K562 (cell line): ENCODE results near the gene RANBP3. TPM values are rescaled to one million over a fixed set of nuclear protein-coding genes. Genes with fewer than 3 reads are reported as not detected.

Experiments used
- CHD2 ChIP-seq: IDR thresholded peaks from 2 replicates; pipeline ENCODE4 v1.6.1; 2011; ENCODE audit warnings: low read depth, low read length
- ELF2 ChIP-seq: fragments of 250-450 bp; sonication (Bioruptor Pico); IDR thresholded peaks from 2 replicates; pipeline ENCODE4 v1.5.0; 2021; ENCODE audit warnings: mild to moderate bottlenecking
- ERF ChIP-seq: fragments of 450-650 bp; formaldehyde crosslinking; IDR thresholded peaks from 2 replicates; pipeline ENCODE4 v1.4.0; 2020; ENCODE audit warnings: mild to moderate bottlenecking, mixed read lengths
- FUS ChIP-seq: fragments of 200-400 bp; formaldehyde crosslinking; optimal IDR thresholded peaks from 2 replicates; pipeline ENCODE3; 2017; ENCODE audit warnings: low read depth, low read length
- GATA2 ChIP-seq: sonication (generic); formaldehyde crosslinking; IDR thresholded peaks from 2 replicates; pipeline ENCODE4 v1.4.0; 2020; ENCODE audit warnings: mild to moderate bottlenecking, missing genetic modification reagents
- HDAC2 ChIP-seq: fragments of 450-650 bp; IDR thresholded peaks from 2 replicates; pipeline ENCODE4 v1.6.1; 2016; ENCODE audit warnings: mild to moderate bottlenecking
- HDAC8 ChIP-seq: fragments of 450-650 bp; IDR thresholded peaks from 2 replicates; pipeline ENCODE4 v1.6.1; 2016; ENCODE audit warnings: mild to moderate bottlenecking, missing genetic modification characterization, moderate library complexity, missing compliant biosample characterization
- IFI16 ChIP-seq: fragments of 250-450 bp; sonication (Bioruptor Pico); IDR thresholded peaks from 2 replicates; pipeline ENCODE4 v2.1.2; 2022; ENCODE audit warnings: mild to moderate bottlenecking, inconsistent platforms
- ILK ChIP-seq: fragments of 450-650 bp; IDR thresholded peaks from 2 replicates; pipeline ENCODE4 v1.6.1; 2016; ENCODE audit warnings: missing genetic modification characterization, low read depth, mild to moderate bottlenecking, missing compliant biosample characterization, moderate library complexity, borderline replicate concordance
- KHSRP ChIP-seq: fragments of 450-650 bp; IDR thresholded peaks from 2 replicates; pipeline ENCODE4 v1.6.1; 2017
- MAFG ChIP-seq: fragments of 450-650 bp; conservative IDR thresholded peaks from 2 replicates; pipeline ENCODE4 v1.6.1; 2016; ENCODE audit warnings: missing genetic modification characterization, missing compliant biosample characterization
- NCOR1 ChIP-seq: fragments of 450-650 bp; IDR thresholded peaks from 2 replicates; pipeline ENCODE4 v1.6.1; 2016; ENCODE audit warnings: mild to moderate bottlenecking, moderate library complexity
- POLR2AphosphoS2 ChIP-seq: IDR thresholded peaks from 2 replicates; pipeline ENCODE4 v1.6.1; 2012; ENCODE audit warnings: low read length, improper control_type of control experiment
- PRDM10 ChIP-seq: fragments of 450-650 bp; IDR thresholded peaks from 2 replicates; pipeline ENCODE4 v1.6.1; 2018; ENCODE audit not compliant: partially characterized antibody
- THAP12 ChIP-seq: fragments of 250-450 bp; sonication (Bioruptor Pico); IDR thresholded peaks from 2 replicates; pipeline ENCODE4 v1.9.0; 2021; ENCODE audit warnings: mild to moderate bottlenecking, inconsistent platforms
- ZNF124 ChIP-seq: sonication (generic); formaldehyde crosslinking; IDR thresholded peaks from 2 replicates; pipeline ENCODE4 v1.8.1; 2022; ENCODE audit warnings: missing genetic modification reagents
- polyA plus RNA-seq, 8 experiments: library from polyadenylated mRNA; depleted of rRNA in 4 of 8; stranded (reverse) in 5 of 8; unstranded in 3 of 8; fragments of >200 nt; fragmentation: Nextera tagmentation in 2 of 8; fragmentation: Illumina TruSeq in 1 of 8; extraction: Ambion mirVana in 2 of 8; extraction: Trizol in 1 of 8; gene quantifications; 2 replicates each; pipeline versions ENCODE4 v1.2.1 to v1.2.3, GENCODE V29; 2011 to 2014; ENCODE audit warnings: inconsistent platforms in 1 of 8, missing spikeins in 1 of 8
- total RNA-seq, 7 experiments: library from RNA; depleted of rRNA in 6 of 7; stranded (reverse); fragments of >200 nt in 6 of 7; fragmentation: Illumina TruSeq in 2 of 7; extraction: Trizol in 2 of 7; gene quantifications; 2 replicates each; pipeline versions ENCODE4 v1.2.1 to v1.2.3, GENCODE V29; 2011 to 2021; ENCODE audit warnings: low replicate concordance in 1 of 7
- TF ChIP-seq, protein P1 (sequence below): fragments of 450-650 bp; formaldehyde crosslinking; IDR thresholded peaks from 2 replicates; pipeline ENCODE4 v1.4.0; 2022; ENCODE audit warnings: missing genetic modification characterization
- TF ChIP-seq, protein P2 (sequence below): sonication (generic); formaldehyde crosslinking; IDR thresholded peaks from 2 replicates; pipeline ENCODE4 v1.9.0; 2022; ENCODE audit warnings: mild to moderate bottlenecking, missing genetic modification reagents
- TF ChIP-seq, protein P3 (sequence below): fragments of 250-450 bp; sonication (Bioruptor Pico); IDR thresholded peaks from 2 replicates; pipeline ENCODE4 v1.8.0; 2022; ENCODE audit warnings: inconsistent platforms

RANBP3 gene
- total and polyA plus RNA-seq, 9 of the 15 experiments (the other 6 are each of a cell fraction or from before 2014, with no cell fraction given), result 0.90 to 95.1 (median 63.2) TPM

DNA sequence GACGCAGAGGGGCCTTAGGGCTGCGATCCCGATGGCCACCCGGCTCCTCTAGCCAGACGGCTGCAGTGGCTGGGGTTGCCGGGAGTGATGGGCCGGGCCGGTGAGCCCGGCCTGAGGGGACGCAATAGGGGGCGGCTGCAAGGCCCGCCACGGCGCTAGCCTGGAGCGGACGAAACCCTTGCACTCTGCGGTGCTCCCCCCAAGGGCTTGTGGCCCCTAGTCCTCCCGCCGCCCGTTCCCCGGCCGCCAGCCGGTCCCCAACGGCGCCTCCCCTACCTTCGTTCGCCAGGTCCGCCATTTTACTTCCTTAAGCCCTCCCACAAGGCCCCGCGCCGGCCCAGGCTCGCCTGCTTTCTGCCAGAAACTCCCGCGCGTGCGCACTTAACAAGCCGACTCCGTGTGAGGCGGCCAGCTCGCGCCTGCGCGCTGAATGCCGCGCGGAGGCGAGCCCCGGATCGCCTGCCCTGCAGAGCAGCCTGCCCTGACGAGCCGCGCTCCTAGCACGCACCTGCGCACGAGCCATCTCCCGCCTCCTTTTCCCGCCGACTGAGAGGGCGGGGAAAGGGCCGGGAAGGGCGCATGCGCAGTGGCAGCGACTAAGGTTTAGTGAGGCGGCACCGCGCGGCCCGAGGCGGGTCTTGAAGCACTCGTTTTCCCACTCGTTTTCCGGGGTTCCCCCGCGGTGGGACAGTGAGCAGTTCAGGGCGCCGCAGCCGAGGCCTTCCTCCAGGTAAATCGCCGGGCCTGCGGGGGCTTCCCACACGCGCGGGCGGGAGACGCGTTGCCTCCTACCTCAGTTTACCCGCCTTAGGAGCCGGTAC lies at the start of gene RANBP3 (continued):
- TF ChIP-seq PRDM10, result no peak
- TF ChIP-seq ZNF124 (CRISPR knock-in tag), result no peak
- TF ChIP-seq ERF (CRISPR knock-in tag), result 0 out of 2 replicates have a peak, but pooled peaks have one; percentile 85
- TF ChIP-seq GATA2 (CRISPR knock-in tag), result no peak
- TF ChIP-seq, protein P1, sequence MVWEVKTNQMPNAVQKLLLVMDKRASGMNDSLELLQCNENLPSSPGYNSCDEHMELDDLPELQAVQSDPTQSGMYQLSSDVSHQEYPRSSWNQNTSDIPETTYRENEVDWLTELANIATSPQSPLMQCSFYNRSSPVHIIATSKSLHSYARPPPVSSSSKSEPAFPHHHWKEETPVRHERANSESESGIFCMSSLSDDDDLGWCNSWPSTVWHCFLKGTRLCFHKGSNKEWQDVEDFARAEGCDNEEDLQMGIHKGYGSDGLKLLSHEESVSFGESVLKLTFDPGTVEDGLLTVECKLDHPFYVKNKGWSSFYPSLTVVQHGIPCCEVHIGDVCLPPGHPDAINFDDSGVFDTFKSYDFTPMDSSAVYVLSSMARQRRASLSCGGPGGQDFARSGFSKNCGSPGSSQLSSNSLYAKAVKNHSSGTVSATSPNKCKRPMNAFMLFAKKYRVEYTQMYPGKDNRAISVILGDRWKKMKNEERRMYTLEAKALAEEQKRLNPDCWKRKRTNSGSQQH (CRISPR knock-in tag), result no peak
- TF ChIP-seq, protein P2, sequence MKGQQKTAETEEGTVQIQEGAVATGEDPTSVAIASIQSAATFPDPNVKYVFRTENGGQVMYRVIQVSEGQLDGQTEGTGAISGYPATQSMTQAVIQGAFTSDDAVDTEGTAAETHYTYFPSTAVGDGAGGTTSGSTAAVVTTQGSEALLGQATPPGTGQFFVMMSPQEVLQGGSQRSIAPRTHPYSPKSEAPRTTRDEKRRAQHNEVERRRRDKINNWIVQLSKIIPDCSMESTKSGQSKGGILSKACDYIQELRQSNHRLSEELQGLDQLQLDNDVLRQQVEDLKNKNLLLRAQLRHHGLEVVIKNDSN (CRISPR knock-in tag), result peak; percentile 67
- TF ChIP-seq FUS, result no peak
- TF ChIP-seq THAP12 (CRISPR knock-in tag), result peak; percentile 41
- no peak for TF ChIP-seq MAFG
- no peak for TF ChIP-seq HDAC8
- no peak for TF ChIP-seq POLR2AphosphoS2
- TF ChIP-seq ELF2, result no peak
- TF ChIP-seq, protein P3, sequence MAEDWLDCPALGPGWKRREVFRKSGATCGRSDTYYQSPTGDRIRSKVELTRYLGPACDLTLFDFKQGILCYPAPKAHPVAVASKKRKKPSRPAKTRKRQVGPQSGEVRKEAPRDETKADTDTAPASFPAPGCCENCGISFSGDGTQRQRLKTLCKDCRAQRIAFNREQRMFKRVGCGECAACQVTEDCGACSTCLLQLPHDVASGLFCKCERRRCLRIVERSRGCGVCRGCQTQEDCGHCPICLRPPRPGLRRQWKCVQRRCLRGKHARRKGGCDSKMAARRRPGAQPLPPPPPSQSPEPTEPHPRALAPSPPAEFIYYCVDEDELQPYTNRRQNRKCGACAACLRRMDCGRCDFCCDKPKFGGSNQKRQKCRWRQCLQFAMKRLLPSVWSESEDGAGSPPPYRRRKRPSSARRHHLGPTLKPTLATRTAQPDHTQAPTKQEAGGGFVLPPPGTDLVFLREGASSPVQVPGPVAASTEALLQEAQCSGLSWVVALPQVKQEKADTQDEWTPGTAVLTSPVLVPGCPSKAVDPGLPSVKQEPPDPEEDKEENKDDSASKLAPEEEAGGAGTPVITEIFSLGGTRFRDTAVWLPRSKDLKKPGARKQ (CRISPR knock-in tag), result no peak
- no peak for TF ChIP-seq ILK (tag)
- no peak for TF ChIP-seq IFI16
- no peak for TF ChIP-seq NCOR1
- no peak for TF ChIP-seq CHD2
- TF ChIP-seq HDAC2, result no peak
- TF ChIP-seq KHSRP, result no peak
